Ovary (tissue), 9 donors: ENCODE results near the gene POMGNT1. TPM values are rescaled to one million over a fixed set of nuclear protein-coding genes. Genes with fewer than 3 reads are reported as not detected.

Source experiments
- DNase-seq, 5 donors: peaks; one replicate each; pipeline ENCODE4 v3.0.0-alpha.2; 2019 to 2020
- H3K27ac ChIP-seq, 2 donors: fragments of 200-600 bp; one replicate each; pipeline versions ENCODE4 v1.5.1 to v1.8.0; 2019 to 2022
- H3K27me3 ChIP-seq: fragments of 200-600 bp; one replicate; pipeline ENCODE4 v1.8.0; 2022
- H3K36me3 ChIP-seq: fragments of 200-600 bp; sonication (generic); one replicate; pipeline ENCODE4 v1.5.1; 2019
- H3K4me1 ChIP-seq: one replicate; pipeline ENCODE4 v1.8.1; 2013; ENCODE audit warnings: mild to moderate bottlenecking, moderate library complexity; ENCODE audit not compliant: insufficient read depth
- H3K4me3 ChIP-seq: fragments of 200-600 bp; sonication (generic); one replicate; pipeline ENCODE4 v1.5.1; 2017
- H3K9me3 ChIP-seq, 2 donors: fragments of 200-600 bp in 1 of 2; sonication (generic) in 1 of 2; one replicate each; pipeline versions ENCODE4 v1.5.1 to v1.8.1; 2013 to 2019; ENCODE audit warnings: mild to moderate bottlenecking in 1 of 2, moderate library complexity in 1 of 2
- CTCF ChIP-seq, 3 donors: fragments of 450-650 bp in 2 of 3; fragments of 200-600 bp in 1 of 3; IDR thresholded peaks; one replicate each; pipeline versions ENCODE4 v1.5.1 to v1.8.0; 2016 to 2022; ENCODE audit warnings: antibody characterized with exemption in 3 of 3, mild to moderate bottlenecking in 1 of 3
- EP300 ChIP-seq: sonication (generic); formaldehyde crosslinking; IDR thresholded peaks from one replicate; pipeline ENCODE4 v1.6.1; 2017; ENCODE audit warnings: antibody characterized with exemption
- POLR2A ChIP-seq: fragments of 450-650 bp; IDR thresholded peaks from one replicate; pipeline ENCODE4 v1.6.1; 2017; ENCODE audit warnings: antibody characterized with exemption, mild to moderate bottlenecking, moderate library complexity
- WGBS, 3 donors: extraction: QIAGEN DNeasy Blood & Tissue Kit in 1 of 3; methylation state at CpG; one replicate each; pipeline versions ENCODE4 v1.1.5 to v1.1.7; 2013 to 2017; 5-methylcytosine and 5-hydroxymethylcytosine counted together
- intact Hi-C, 4 donors: fragments of 100-400 bp; cut with DNase I; formaldehyde crosslinking; loops; one replicate each; pipeline versions ENCODE4 v1.11.0 to v1.15.1; 2022 to 2023
- polyA plus RNA-seq, 2 donors: library from polyadenylated mRNA; stranded (reverse); fragments of 200-250 nt in 1 of 2; fragments of 350-450 nt in 1 of 2; fragmentation: Illumina TruSeq in 1 of 2; extraction: RNeasy Lipid Tissue Mini Kit (QIAGEN cat#74804) in 1 of 2; gene quantifications; one replicate each; pipeline ENCODE4 v1.2.3, GENCODE V29; 2013 to 2014
- total RNA-seq, 7 donors: library from RNA; depleted of rRNA in 2 of 7; stranded (reverse); fragments of >200 nt in 2 of 7; fragmentation: NEBNext Ultra II Directional in 3 of 7; extraction: Animal tissue kit (Norgen Biotek cat#: 25700) in 3 of 7; gene quantifications; one replicate each; pipeline versions ENCODE4 v1.1.0 to v1.2.4, GENCODE V29; 2016 to 2023
- donor health status: DM: no; HTN: no; CAD: no; lungs with moderate emphysema.
- donor health status: DM: no; HTN: no; CAD: no.
- donor health status: Bipolar disorder and iron deficiency.
- donor health status: DM: yes; HTN: yes; CAD: no.
- donor health status: DM: no; HTN: no; CAD: no.
- donor health status: DM: yes; HTN: yes; CAD: no.

Gene POMGNT1
- total and polyA plus RNA-seq, 9 donors, result 19.1 to 49.2 (median 40.2) TPM

- no peak for TF ChIP-seq POLR2A
- intact Hi-C loops, result no loop called here
- Histone ChIP-seq H3K36me3 (no peaks in the 10 kb centered on the region), H3K4me3 (peak overlapping the region; percentile 93), H3K9me3 (no peaks in the 10 kb centered on the region), H3K27ac (peak overlapping the region; percentile 73 to 79), H3K27me3 (no peaks in the 10 kb centered on the region), H3K4me1 (no peaks in the 10 kb centered on the region)
- no peak for DNase-seq
- WGBS, 3 donors, result 5 to 6% (median 6%) methylated on average over 14 of the region's 14 CpGs
These were observed 5.6 kb upstream of the POMGNT1 start for GRCh38 chr1:46203738-46204405.

GRCh38 chr1:46199233-46199749, 1.1 kb upstream of the POMGNT1 start:
- H3K4me3 ChIP-seq, result no peak overlapping the region
- H3K27me3 ChIP-seq, result no peaks in the 10 kb centered on the region
- H3K4me1 ChIP-seq, result peaks cover 5% of the 10 kb centered on the region
- peak overlapping the region in 1 of 2 donors; percentile 63 for H3K27ac ChIP-seq
- intact Hi-C loops, result no loop called here
- no peaks in the 10 kb centered on the region for H3K36me3 ChIP-seq
- no peaks in the 10 kb centered on the region for H3K9me3 ChIP-seq
- DNase-seq, result no peak
- TF ChIP-seq CTCF (IDR thresholded peaks at IDR 0.05) (no peak), EP300 (no peak), POLR2A (no peak)
- 80 to 83% (median 80%) methylated on average over 3 of the region's 3 CpGs for WGBS, 3 donors

- intact Hi-C loops, result no loop called here
- no peak for DNase-seq
- TF ChIP-seq POLR2A (no peak), EP300 (no peak), CTCF (IDR thresholded peaks at IDR 0.05) (no peak)
- Histone ChIP-seq H3K27me3 (no peaks in the 10 kb centered on the region), H3K9me3 (no peaks in the 10 kb centered on the region), H3K36me3 (no peaks in the 10 kb centered on the region), H3K4me3 (peak overlapping the region; percentile 78), H3K4me1 (peaks cover 5% of the 10 kb centered on the region), H3K27ac (peak overlapping the region; percentile 9 to 63)
- 49 to 51% (median 50%) methylated on average over 9 of the region's 9 CpGs for WGBS, 3 donors
These were observed 672 bp downstream of the POMGNT1 start for GRCh38 chr1:46197560-46197963.

- Histone ChIP-seq H3K36me3 (no peaks in the 10 kb centered on the region), H3K9me3 (no peaks in the 10 kb centered on the region), H3K4me3 (no peak overlapping the region), H3K27me3 (no peaks in the 10 kb centered on the region), H3K4me1 (peaks cover 5% of the 10 kb centered on the region), H3K27ac (no peak overlapping the region)
- 93 to 96% (median 94%) methylated on average over 9 of the region's 9 CpGs for WGBS, 3 donors
- no peak for DNase-seq
- intact Hi-C loops, result no loop called here
- TF ChIP-seq EP300 (no peak), CTCF (IDR thresholded peaks at IDR 0.05) (no peak), POLR2A (no peak)
These were observed 1.6 kb downstream of the POMGNT1 start for GRCh38 chr1:46196609-46197008.

GRCh38 chr1:46194641-46195193, 3.5 kb downstream of the POMGNT1 start:
- intact Hi-C loops, result no loop called here
- no peaks in the 10 kb centered on the region for H3K9me3 ChIP-seq
- H3K27me3 ChIP-seq, result no peaks in the 10 kb centered on the region
- TF ChIP-seq CTCF (IDR thresholded peaks at IDR 0.05) (no peak), EP300 (no peak), POLR2A (no peak)
- WGBS, 3 donors, result 69 to 79% (median 79%) methylated on average over 5 of the region's 5 CpGs
- H3K36me3 ChIP-seq, result no peaks in the 10 kb centered on the region
- H3K4me1 ChIP-seq, result peaks cover 5% of the 10 kb centered on the region
- no peak overlapping the region for H3K4me3 ChIP-seq
- H3K27ac ChIP-seq, result no peak overlapping the region
- no peak for DNase-seq
